Tibial nerve (tissue), 4 donors: Measurements from ENCODE around the gene TRIM6. TPM values are rescaled to one million over a fixed set of nuclear protein-coding genes. Genes with fewer than 3 reads are reported as not detected.
A peak's percentile ranks its signal among the peaks of the same experiment; 100 is the strongest.

Source experiments
- DNase-seq, 2 donors: peaks; one replicate each; pipeline ENCODE4 v3.0.0-alpha.2; 2019; ENCODE audit warnings: low spot score in 2 of 2
- H3K27ac ChIP-seq, 4 donors: fragments of 200-600 bp; sonication (generic) in 3 of 4; one replicate each; pipeline ENCODE4 v1.5.1; 2017 to 2019; ENCODE audit warnings: mild to moderate bottlenecking in 1 of 4
- H3K27me3 ChIP-seq, 2 donors: fragments of 200-600 bp; sonication (generic) in 1 of 2; one replicate each; pipeline versions ENCODE4 v1.5.1 to v1.6.0; 2017 to 2019
- H3K36me3 ChIP-seq, 3 donors: fragments of 200-600 bp; sonication (generic); one replicate each; pipeline ENCODE4 v1.5.1; 2018 to 2019
- H3K4me1 ChIP-seq, 4 donors: fragments of 200-600 bp; sonication (generic) in 3 of 4; one replicate each; pipeline ENCODE4 v1.5.1; 2017 to 2019
- H3K4me3 ChIP-seq, 4 donors: fragments of 200-600 bp; sonication (generic) in 3 of 4; one replicate each; pipeline ENCODE4 v1.5.1; 2017 to 2019; ENCODE audit warnings: mild to moderate bottlenecking in 1 of 4, moderate library complexity in 1 of 4
- H3K9me3 ChIP-seq, 4 donors: fragments of 200-600 bp; sonication (generic) in 3 of 4; one replicate each; pipeline ENCODE4 v1.5.1; 2017 to 2019
- EP300 ChIP-seq, 2 donors: sonication (generic); formaldehyde crosslinking; IDR thresholded peaks; one replicate each; pipeline ENCODE4 v1.6.1; 2017; ENCODE audit warnings: antibody characterized with exemption in 2 of 2, mild to moderate bottlenecking in 1 of 2
- POLR2A ChIP-seq, 2 donors: fragments of 450-650 bp; IDR thresholded peaks; one replicate each; pipeline ENCODE4 v1.6.1; 2017; ENCODE audit warnings: antibody characterized with exemption in 2 of 2, mild to moderate bottlenecking in 2 of 2, moderate library complexity in 2 of 2
- WGBS, 2 donors: methylation state at CpG; one replicate each; pipeline ENCODE4 v1.1.5; 2018; 5-methylcytosine and 5-hydroxymethylcytosine counted together
- total RNA-seq, 4 donors: library from RNA; depleted of rRNA; stranded (reverse); fragments of >200 nt; gene quantifications; one replicate each; pipeline ENCODE4 v1.1.0, GENCODE V29; 2016
- TF ChIP-seq, protein P1 (sequence below), 5 experiments: fragments of 200-600 bp in 3 of 5; fragments of 450-650 bp in 2 of 5; sonication (generic) in 3 of 5; IDR thresholded peaks; one replicate each; pipeline ENCODE4 v1.5.1; 2016 to 2019; ENCODE audit warnings: antibody characterized with exemption in 5 of 5, mild to moderate bottlenecking in 3 of 5, moderate library complexity in 2 of 5

TRIM6 gene, protein sequence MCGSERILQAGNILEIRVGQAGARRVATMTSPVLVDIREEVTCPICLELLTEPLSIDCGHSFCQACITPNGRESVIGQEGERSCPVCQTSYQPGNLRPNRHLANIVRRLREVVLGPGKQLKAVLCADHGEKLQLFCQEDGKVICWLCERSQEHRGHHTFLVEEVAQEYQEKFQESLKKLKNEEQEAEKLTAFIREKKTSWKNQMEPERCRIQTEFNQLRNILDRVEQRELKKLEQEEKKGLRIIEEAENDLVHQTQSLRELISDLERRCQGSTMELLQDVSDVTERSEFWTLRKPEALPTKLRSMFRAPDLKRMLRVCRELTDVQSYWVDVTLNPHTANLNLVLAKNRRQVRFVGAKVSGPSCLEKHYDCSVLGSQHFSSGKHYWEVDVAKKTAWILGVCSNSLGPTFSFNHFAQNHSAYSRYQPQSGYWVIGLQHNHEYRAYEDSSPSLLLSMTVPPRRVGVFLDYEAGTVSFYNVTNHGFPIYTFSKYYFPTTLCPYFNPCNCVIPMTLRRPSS
- total RNA-seq, result 1 to 10 TPM; 1.2 to 5.9 (median 2.5) TPM

DNA sequence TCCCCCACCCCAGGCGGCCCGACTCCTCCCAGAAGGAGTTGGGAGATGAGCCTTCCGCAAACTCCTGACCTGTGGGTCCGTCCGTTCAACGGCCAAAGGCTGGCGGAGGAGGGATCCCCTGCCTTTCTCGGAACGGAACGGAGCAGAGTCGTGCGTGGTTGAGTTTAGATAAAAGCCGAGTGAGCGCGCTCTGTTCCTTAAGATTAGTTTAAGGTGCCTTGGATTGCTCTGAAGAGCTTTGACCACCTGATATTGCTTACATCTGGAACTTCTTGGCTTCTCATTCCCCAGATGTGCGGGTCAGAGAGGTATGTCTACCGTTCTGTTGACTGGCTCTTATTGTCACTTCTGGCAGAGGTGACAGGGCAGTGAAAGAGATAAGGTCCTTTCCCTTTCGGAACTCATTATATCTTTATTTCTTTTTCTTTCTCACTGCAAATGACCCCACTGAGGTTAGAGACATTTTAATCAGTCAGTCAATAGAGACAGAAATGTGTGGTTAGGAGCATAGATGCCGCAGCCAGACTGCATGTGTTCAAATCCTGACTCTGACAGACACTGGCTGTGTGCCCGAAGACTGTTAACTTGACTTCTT lies at the start of gene TRIM6:
TRIM6 (plus strand) TSS at position 31 of the 595 bp plus-strand sequence; CDS start at position 292, 261 bp downstream.
- peak within 1 kb of the TSS; percentile 38 to 78 (median 54) for H3K27ac ChIP-seq
- 11% methylated on average over 17 to 20 of the region's 20 CpGs for WGBS, 2 donors
- H3K9me3 ChIP-seq, result no peaks in the 10 kb centered on the region
- no peaks in the 10 kb centered on the region for H3K27me3 ChIP-seq
- DNase-seq, result peak; percentile 23 to 27
- H3K4me3 ChIP-seq, result peak within 1 kb of the TSS; percentile 23 to 49 (median 36)
- H3K4me1 ChIP-seq, result peaks cover 0 to 25% (median 6%) of the 10 kb centered on the region in 4 donors
- TF ChIP-seq EP300 (IDR thresholded peaks at IDR 0.05) (no peak), POLR2A (IDR thresholded peaks at IDR 0.05) (no peak)
- TF ChIP-seq, protein P1, sequence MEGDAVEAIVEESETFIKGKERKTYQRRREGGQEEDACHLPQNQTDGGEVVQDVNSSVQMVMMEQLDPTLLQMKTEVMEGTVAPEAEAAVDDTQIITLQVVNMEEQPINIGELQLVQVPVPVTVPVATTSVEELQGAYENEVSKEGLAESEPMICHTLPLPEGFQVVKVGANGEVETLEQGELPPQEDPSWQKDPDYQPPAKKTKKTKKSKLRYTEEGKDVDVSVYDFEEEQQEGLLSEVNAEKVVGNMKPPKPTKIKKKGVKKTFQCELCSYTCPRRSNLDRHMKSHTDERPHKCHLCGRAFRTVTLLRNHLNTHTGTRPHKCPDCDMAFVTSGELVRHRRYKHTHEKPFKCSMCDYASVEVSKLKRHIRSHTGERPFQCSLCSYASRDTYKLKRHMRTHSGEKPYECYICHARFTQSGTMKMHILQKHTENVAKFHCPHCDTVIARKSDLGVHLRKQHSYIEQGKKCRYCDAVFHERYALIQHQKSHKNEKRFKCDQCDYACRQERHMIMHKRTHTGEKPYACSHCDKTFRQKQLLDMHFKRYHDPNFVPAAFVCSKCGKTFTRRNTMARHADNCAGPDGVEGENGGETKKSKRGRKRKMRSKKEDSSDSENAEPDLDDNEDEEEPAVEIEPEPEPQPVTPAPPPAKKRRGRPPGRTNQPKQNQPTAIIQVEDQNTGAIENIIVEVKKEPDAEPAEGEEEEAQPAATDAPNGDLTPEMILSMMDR (IDR thresholded peaks at IDR 0.05), result no peak
- H3K36me3 ChIP-seq, result no peaks in the 10 kb centered on the region

DNA sequence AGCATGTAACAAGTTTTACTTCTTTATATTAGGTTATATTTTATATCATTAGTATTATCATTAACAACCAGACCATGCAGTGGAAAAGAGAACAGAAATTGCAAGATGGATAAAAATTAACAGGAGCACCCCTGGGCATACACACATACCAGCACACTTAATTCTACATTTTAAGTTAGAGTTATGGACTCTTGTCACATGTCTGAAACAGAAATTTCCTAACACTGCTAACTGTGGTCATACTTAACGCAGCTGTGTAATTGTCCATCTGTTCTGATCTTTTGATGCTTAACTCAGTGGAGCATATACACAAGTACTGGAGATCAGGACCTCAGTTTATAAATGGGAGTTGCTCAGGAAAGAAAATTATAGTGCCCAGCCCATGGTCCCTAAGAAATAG lies 48.5 kb upstream of the TRIM6 start:
- DNase-seq, result no peak
- WGBS, 2 donors, result 97 to 100% methylated on average over 1 of the region's 1 CpG
- Histone ChIP-seq H3K36me3 (no peaks in the 10 kb centered on the region), H3K27me3 (no peaks in the 10 kb centered on the region), H3K9me3 (no peaks in the 10 kb centered on the region), H3K27ac (no peak overlapping the region), H3K4me3 (no peak overlapping the region), H3K4me1 (no peaks in the 10 kb centered on the region)
- no peak for TF ChIP-seq EP300 (IDR thresholded peaks at IDR 0.05)
- no peak for TF ChIP-seq POLR2A (IDR thresholded peaks at IDR 0.05)
- TF ChIP-seq, protein P1 (IDR thresholded peaks at IDR 0.05), result no peak

DNA sequence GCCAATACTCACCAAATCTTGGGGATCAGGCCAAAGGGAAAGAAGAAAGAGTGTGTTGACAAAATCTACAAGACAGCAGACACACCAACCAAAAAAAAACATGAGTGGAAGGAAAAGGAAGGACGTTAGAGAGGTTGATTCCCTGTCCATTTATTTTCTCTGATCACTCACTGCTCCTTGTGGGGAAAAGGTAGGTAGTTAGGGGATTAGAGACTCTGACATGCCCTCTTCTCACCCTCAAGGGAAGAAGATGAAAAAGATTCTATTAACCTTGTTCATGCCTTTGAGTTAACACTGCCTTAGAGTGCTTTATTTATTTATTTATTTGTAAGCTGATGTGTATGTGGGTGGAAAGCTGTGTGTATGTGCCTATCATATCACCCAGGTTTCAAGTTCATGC lies 48.0 kb upstream of the TRIM6 start, which contains the start of gene OR52H1:
OR52H1 (minus strand) TSS at position 101 of the 400 bp plus-strand sequence. CDS start 3,035 bp downstream, outside the sequence.
- Histone ChIP-seq H3K9me3 (no peaks in the 10 kb centered on the region), H3K27ac (no peak within 1 kb of the TSS), H3K36me3 (no peaks in the 10 kb centered on the region), H3K27me3 (no peaks in the 10 kb centered on the region), H3K4me3 (no peak within 1 kb of the TSS), H3K4me1 (no peaks in the 10 kb centered on the region)
- no peak for TF ChIP-seq POLR2A (IDR thresholded peaks at IDR 0.05)
- TF ChIP-seq EP300 (IDR thresholded peaks at IDR 0.05), result no peak
- TF ChIP-seq, protein P1 (IDR thresholded peaks at IDR 0.05), result no peak
- WGBS, 2 donors, result 36 to 50% methylated on average over 1 of the region's 1 CpG
- no peak for DNase-seq

DNA sequence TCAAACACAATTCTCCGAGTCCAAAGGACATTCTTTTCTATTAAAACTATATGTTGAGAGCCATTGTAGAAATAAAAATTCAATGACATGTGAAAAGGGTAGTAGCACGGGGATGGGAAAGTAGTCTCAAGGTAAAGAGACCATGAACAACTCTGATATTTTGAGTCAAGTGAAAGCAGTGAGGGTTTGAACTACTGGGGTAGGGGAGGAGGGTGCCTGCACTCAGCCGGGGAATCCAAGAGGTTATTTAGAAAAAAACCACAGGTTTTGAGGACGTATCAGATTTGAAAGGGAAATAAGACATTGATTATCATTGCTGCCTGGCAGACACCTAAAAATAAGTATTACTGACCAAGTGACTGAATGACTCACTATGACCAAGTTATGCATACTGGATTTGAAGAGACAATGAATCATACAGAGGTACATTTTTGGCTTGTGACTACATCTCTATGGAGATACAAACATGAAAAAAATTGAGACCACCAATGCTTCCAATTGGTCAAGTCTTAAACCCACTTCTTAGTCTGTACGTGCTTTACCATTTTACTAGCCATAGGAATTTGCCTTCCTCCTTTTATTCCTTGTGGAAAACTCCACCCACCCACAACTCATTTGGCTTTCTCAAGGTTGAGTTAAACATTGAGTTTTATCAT lies 45.9 kb upstream of the TRIM6 start:
- whole genome bisulfite sequencing, 2 donors, result 75 to 86% methylated on average over 5 of the region's 5 CpGs
- H3K4me3 ChIP-seq, result no peak overlapping the region
- no peaks in the 10 kb centered on the region for H3K9me3 ChIP-seq
- TF ChIP-seq, protein P1 (IDR thresholded peaks at IDR 0.05), result no peak
- no peak for TF ChIP-seq EP300 (IDR thresholded peaks at IDR 0.05)
- no peak for TF ChIP-seq POLR2A (IDR thresholded peaks at IDR 0.05)
- no peak for DNase-seq
- no peaks in the 10 kb centered on the region for H3K36me3 ChIP-seq
- no peaks in the 10 kb centered on the region for H3K4me1 ChIP-seq
- H3K27me3 ChIP-seq, result no peaks in the 10 kb centered on the region
- no peak overlapping the region for H3K27ac ChIP-seq
